OCI-LY7 (cell line): ENCODE results near the gene ZDHHC19. TPM values are rescaled to one million over a fixed set of nuclear protein-coding genes. Genes with fewer than 3 reads are reported as not detected.

Experiments used
- BruUV-seq: library from RNA; stranded (reverse); fragments of 400-500 nt; replicated peaks from 2 replicates; lab custom pipeline; 2021; lab: Mats Ljungman, UMichigan
- CTCF ChIA-PET: fragments of 300-600 bp; sonication (Branson Sonifier 250); formaldehyde crosslinking; loops from one replicate; lab custom pipeline; 2022; ENCODE audit warnings: antibody characterized with exemption; ENCODE audit not compliant: unreplicated experiment; lab: Charles Lee
- POLR2A ChIA-PET: fragments of 300-600 bp; sonication (Branson Sonifier 250); formaldehyde crosslinking; loops from one replicate; lab custom pipeline; 2022; ENCODE audit warnings: antibody characterized with exemption; lab: Charles Lee
- DNase-seq: peaks from one replicate; pipeline ENCODE4 v3.0.0-alpha.2; 2015; ENCODE audit warnings: low spot score
- H2AFZ ChIP-seq: fragments of 200-600 bp; sonication (generic), shearing (Covaris generic); 2 replicates; pipeline ENCODE4 v1.6.1; 2014; ENCODE audit warnings: mild to moderate bottlenecking, antibody characterized with exemption, low read length, moderate library complexity
- H3K27ac ChIP-seq: fragments of 200-600 bp; sonication (generic); 2 replicates; pipeline ENCODE4 v1.5.1; 2014; ENCODE audit warnings: mixed run types, low read depth, mild to moderate bottlenecking, moderate library complexity, low read length, inconsistent platforms; ENCODE audit not compliant: poor library complexity, severe bottlenecking
- H3K36me3 ChIP-seq: fragments of 200-600 bp; sonication (generic); 2 replicates; pipeline ENCODE4 v1.6.1; 2014; ENCODE audit warnings: mild to moderate bottlenecking, antibody characterized with exemption, low read length, moderate library complexity, mixed read lengths; ENCODE audit not compliant: insufficient read depth
- H3K4me1 ChIP-seq: fragments of 200-600 bp; sonication (generic); 2 replicates; pipeline ENCODE4 v1.5.1; 2014; ENCODE audit warnings: mild to moderate bottlenecking, low read length; ENCODE audit not compliant: insufficient read depth, poor library complexity, severe bottlenecking
- H3K4me2 ChIP-seq: fragments of 200-600 bp; sonication (generic); 2 replicates; pipeline ENCODE4 v1.6.1; 2014; ENCODE audit warnings: mild to moderate bottlenecking, low read length
- H3K4me3 ChIP-seq: fragments of 200-600 bp; sonication (generic); 2 replicates; pipeline ENCODE4 v1.5.1; 2014; ENCODE audit warnings: mild to moderate bottlenecking, low read depth, low read length; ENCODE audit not compliant: poor library complexity, severe bottlenecking
- H3K79me2 ChIP-seq: fragments of 200-600 bp; sonication (generic); 2 replicates; pipeline ENCODE4 v1.6.1; 2016; ENCODE audit warnings: low read depth, mild to moderate bottlenecking, low read length, moderate library complexity, mixed read lengths; ENCODE audit not compliant: insufficient read depth
- H3K9me2 ChIP-seq: fragments of 200-600 bp; sonication (generic); 2 replicates; pipeline ENCODE4 v1.6.1; 2016; ENCODE audit warnings: mild to moderate bottlenecking, low read length, mixed read lengths; ENCODE audit not compliant: insufficient read depth
- H3K9me3 ChIP-seq: fragments of 200-600 bp; sonication (generic); 2 replicates; pipeline ENCODE4 v1.6.1; 2014; ENCODE audit warnings: mild to moderate bottlenecking, mixed run types, low read length, mixed read lengths
- H4K20me1 ChIP-seq: fragments of 200-600 bp; sonication (generic); 2 replicates; pipeline ENCODE4 v1.6.1; 2014; ENCODE audit warnings: mild to moderate bottlenecking, antibody characterized with exemption, low read length, moderate library complexity, mixed read lengths; ENCODE audit not compliant: insufficient read depth
- EZH2phosphoT487 ChIP-seq: fragments of 200-600 bp; sonication (generic); IDR thresholded peaks from 2 replicates; pipeline ENCODE4 v1.6.1; 2018; ENCODE audit warnings: low read depth, borderline replicate concordance, mild to moderate bottlenecking, mixed run types, antibody characterized with exemption, low read length, moderate library complexity, mixed read lengths
- intact Hi-C: fragments of 100-400 bp; cut with micrococcal nuclease; formaldehyde crosslinking; loops from one replicate; pipeline ENCODE4 v1.10.0; 2022; ENCODE audit not compliant: unreplicated experiment
- total RNA-seq, 2 experiments: library from RNA; depleted of rRNA in 1 of 2; stranded (reverse); fragments of >200 nt in 1 of 2; shearing (Covaris generic) in 1 of 2; gene quantifications; 2 replicates each; pipeline ENCODE4 v1.2.3, GENCODE V29; 2014 to 2022
- TF ChIP-seq, protein P1 (sequence below): fragments of 200-600 bp; sonication (generic); conservative IDR thresholded peaks from 2 replicates; pipeline ENCODE4 v1.5.1; 2014; ENCODE audit warnings: mild to moderate bottlenecking, antibody characterized with exemption, low read length, moderate library complexity, mixed read lengths

ZDHHC19 gene
- total RNA-seq, 2 experiments from 2014 or later: not detected

GRCh38 chr3:196219194-196219969, 8.2 kb upstream of the ZDHHC19 start:
- BruUV-seq: no TSS peak
- intact Hi-C loops: no loop called here
- peak overlapping the region; percentile 55 for H3K4me2 ChIP-seq

DNA sequence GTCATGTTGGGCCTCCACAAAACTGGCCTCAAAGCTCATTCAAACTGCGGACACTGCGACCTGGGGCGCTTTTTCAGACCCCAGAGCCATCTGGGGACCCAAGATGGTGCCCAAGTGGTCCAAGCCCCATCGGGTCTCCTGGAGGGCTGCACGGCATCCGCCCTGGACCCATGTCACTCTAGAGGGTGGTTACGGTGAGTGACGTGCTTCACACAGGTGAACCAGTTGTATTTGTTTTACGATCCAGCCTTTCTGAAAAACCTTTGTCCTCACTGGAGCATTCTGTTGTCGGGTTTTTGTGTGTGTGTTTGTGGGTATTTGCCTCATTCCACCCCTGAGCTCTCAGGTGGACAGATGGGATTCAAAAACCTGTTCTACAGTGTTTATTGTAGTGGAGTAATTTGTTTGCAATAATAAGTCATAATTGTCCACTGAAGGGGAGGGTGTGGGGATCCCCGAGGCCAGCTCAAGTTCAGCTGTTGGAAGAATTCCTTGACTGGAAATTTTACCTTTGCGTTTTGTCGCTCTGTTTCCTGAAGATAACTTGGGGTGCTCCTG, 7.0 kb upstream of the ZDHHC19 start:
- intact Hi-C loops: no loop called here
- Histone ChIP-seq H3K36me3 (no peaks in the 10 kb centered on the region), H3K4me1 (peaks cover 10% of the 10 kb centered on the region), H3K9me3 (no peaks in the 10 kb centered on the region), H4K20me1 (no peaks in the 10 kb centered on the region), H2AFZ (no peak overlapping the region), H3K9me2 (no peaks in the 10 kb centered on the region), H3K27ac (no peak overlapping the region), H3K79me2 (no peaks in the 10 kb centered on the region), H3K4me3 (no peak overlapping the region), H3K4me2 (no peak overlapping the region)
- TF ChIP-seq, protein P1, sequence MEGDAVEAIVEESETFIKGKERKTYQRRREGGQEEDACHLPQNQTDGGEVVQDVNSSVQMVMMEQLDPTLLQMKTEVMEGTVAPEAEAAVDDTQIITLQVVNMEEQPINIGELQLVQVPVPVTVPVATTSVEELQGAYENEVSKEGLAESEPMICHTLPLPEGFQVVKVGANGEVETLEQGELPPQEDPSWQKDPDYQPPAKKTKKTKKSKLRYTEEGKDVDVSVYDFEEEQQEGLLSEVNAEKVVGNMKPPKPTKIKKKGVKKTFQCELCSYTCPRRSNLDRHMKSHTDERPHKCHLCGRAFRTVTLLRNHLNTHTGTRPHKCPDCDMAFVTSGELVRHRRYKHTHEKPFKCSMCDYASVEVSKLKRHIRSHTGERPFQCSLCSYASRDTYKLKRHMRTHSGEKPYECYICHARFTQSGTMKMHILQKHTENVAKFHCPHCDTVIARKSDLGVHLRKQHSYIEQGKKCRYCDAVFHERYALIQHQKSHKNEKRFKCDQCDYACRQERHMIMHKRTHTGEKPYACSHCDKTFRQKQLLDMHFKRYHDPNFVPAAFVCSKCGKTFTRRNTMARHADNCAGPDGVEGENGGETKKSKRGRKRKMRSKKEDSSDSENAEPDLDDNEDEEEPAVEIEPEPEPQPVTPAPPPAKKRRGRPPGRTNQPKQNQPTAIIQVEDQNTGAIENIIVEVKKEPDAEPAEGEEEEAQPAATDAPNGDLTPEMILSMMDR: no peak
- no peak for TF ChIP-seq EZH2phosphoT487
- CTCF ChIA-PET: no interaction called here
- POLR2A ChIA-PET: no interaction called here
- no peak for DNase-seq
- BruUV-seq: no TSS peak

More at GRCh38 chr3:196219194-196219969, 8.2 kb upstream of the ZDHHC19 start:
- H3K9me3 ChIP-seq: no peaks in the 10 kb centered on the region
- DNase-seq: peak; percentile 59
- H3K27ac ChIP-seq: no peak overlapping the region
- peak overlapping the region; percentile 28 for H3K4me3 ChIP-seq
- peak overlapping the region; percentile 69 for H2AFZ ChIP-seq
- H4K20me1 ChIP-seq: no peaks in the 10 kb centered on the region
- H3K36me3 ChIP-seq: no peaks in the 10 kb centered on the region
- ChIA-PET CTCF (no interaction called here), POLR2A (interaction anchor here (0.5 kb wide), 1 partner anchor 283 kb away, joined by 5 read pairs; no protein-coding TSS in a partner anchor)
- H3K79me2 ChIP-seq: no peaks in the 10 kb centered on the region
- no peaks in the 10 kb centered on the region for H3K9me2 ChIP-seq
- H3K4me1 ChIP-seq: peaks cover 10% of the 10 kb centered on the region
- TF ChIP-seq, protein P1: no peak
- no peak for TF ChIP-seq EZH2phosphoT487
